Pancreas (tissue), 10 donors: Measurements from ENCODE around the gene PRR5. TPM values are rescaled to one million over a fixed set of nuclear protein-coding genes. Genes with fewer than 3 reads are reported as not detected.

Experiments used
- ATAC-seq, 4 donors: fragments of 200-7000 bp; cut with Tn5 transposase; one replicate each; pipeline versions ENCODE4 v1.8.0 to v1.9.1; 2020; ENCODE audit warnings: mild to moderate bottlenecking in 4 of 4, moderate library complexity in 4 of 4
- DNase-seq, 6 donors: peaks; one replicate each; pipeline ENCODE4 v3.0.0-alpha.2; 2020
- FAIRE-seq: peaks from 2 replicates; lab custom pipeline; 2012; peaks lifted over from hg19 to GRCh38; lab: Jason Lieb, UNC
- H3K27ac ChIP-seq, 4 donors: fragments of 200-600 bp; sonication (generic); 1 replicate in 3 of 4; 2 replicates in 1 of 4; pipeline versions ENCODE4 v1.5.0 to v1.8.0; 2020
- H3K27me3 ChIP-seq, 4 donors: fragments of 200-600 bp; one replicate each; pipeline ENCODE4 v1.8.0; 2021
- H3K36me3 ChIP-seq, 3 donors: fragments of 200-600 bp; sonication (generic) in 1 of 3; one replicate each; pipeline versions ENCODE4 v1.5.0 to v1.8.0; 2020 to 2021
- H3K4me1 ChIP-seq, 3 donors: fragments of 200-600 bp; one replicate each; pipeline ENCODE4 v1.8.0; 2021
- H3K4me3 ChIP-seq, 4 donors: fragments of 200-600 bp; sonication (generic) in 2 of 4; one replicate each; pipeline versions ENCODE4 v1.5.0 to v1.8.0; 2020 to 2021
- H3K9me3 ChIP-seq, 4 donors: fragments of 200-600 bp; one replicate each; pipeline ENCODE4 v1.8.0; 2021
- WGBS, 2 donors: extraction: QIAGEN DNeasy Blood & Tissue Kit; methylation state at CpG; one replicate each; pipeline ENCODE4 v1.1.7; 2013; 5-methylcytosine and 5-hydroxymethylcytosine counted together
- intact Hi-C, 3 donors: fragments of 100-400 bp; cut with DNase I; formaldehyde crosslinking; loops; one replicate each; pipeline versions ENCODE4 v1.11.1 to v1.14.2; 2022
- polyA plus RNA-seq, 2 donors: library from polyadenylated mRNA; stranded (reverse); fragments of 200-250 nt; gene quantifications; one replicate each; pipeline ENCODE4 v1.2.3, GENCODE V29; 2013
- total RNA-seq, 6 donors: library from RNA; stranded (reverse); fragmentation: NEBNext Ultra II Directional in 4 of 6; extraction: Animal tissue kit (Norgen Biotek cat#: 25700) in 4 of 6; gene quantifications; one replicate each; pipeline versions ENCODE4 v1.2.1 to v1.2.4, GENCODE V29; 2021 to 2023
- TF ChIP-seq, protein P1 (sequence below), 4 donors: fragments of 200-600 bp; sonication (generic) in 3 of 4; IDR thresholded peaks; one replicate each; pipeline versions ENCODE4 v1.5.0 to v1.8.0; 2021; ENCODE audit warnings: antibody characterized with exemption in 4 of 4
- donor health status: healthy with polysubstance abuse.
- donor health status: DM: no; HTN: no; CAD: no; lungs with moderate emphysema.
- donor health status: DM: no; HTN: no; CAD: no.
- donor health status: control.
- donor health status: control.
- donor health status: Bipolar disorder and iron deficiency.
- donor health status: DM: yes; HTN: yes; CAD: no.
- donor health status: DM: no; HTN: no; CAD: no.
- donor health status: DM: no; HTN: no; CAD: no.
- donor health status: DM: yes; HTN: yes; CAD: no.

Gene PRR5
- total and polyA plus RNA-seq, 8 donors: 7.0 to 23.0 (median 10.1) TPM

DNA sequence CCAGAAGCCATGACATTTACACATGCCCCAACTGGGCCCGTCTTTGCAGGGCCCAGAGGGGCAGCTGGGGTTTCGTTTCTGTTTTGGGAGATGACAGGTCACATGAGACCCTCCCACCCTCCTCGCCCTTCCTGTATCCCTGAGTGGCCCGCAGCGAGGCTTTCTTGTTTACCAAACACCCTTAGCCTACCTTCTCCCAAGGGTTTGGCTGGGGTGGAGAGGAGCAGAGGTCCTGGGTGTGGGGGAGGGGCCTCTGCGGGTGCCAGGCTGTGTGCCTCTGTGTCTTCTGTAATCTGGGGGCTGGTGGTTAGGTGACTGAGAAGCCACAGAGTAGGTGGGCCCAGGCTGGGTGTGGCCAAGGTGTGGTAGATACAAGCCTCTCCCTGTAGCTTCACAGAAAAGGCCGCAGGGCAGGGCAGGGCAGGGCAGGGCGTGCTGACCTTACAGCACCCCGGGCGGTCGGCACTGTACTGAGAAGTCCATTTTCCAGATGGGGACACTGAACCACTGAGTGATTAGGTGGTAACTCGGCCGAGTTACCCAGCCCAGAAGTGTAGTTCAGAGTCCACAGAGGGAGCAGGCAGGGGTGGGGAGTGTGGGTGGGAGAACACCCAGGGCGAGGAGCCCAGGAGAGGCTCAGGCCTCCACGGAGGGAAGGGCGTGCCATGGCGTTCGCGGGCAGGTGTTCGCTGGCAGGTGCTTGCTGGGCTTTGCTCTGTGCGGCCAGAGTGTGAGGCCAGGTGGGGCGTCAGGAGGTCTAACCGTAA lies 8.7 kb downstream of the PRR5 start:
- intact Hi-C loops: no loop called here
- no peak overlapping the region for H3K4me3 ChIP-seq
- H3K9me3 ChIP-seq: no peaks in the 10 kb centered on the region
- H3K4me1 ChIP-seq: no peaks in the 10 kb centered on the region
- 80 to 86% methylated on average over 23 of the region's 23 CpGs for WGBS, 2 donors
- H3K27me3 ChIP-seq: no peaks in the 10 kb centered on the region
- no peak overlapping the region for H3K27ac ChIP-seq
- no peak for FAIRE-seq
- TF ChIP-seq, protein P1, sequence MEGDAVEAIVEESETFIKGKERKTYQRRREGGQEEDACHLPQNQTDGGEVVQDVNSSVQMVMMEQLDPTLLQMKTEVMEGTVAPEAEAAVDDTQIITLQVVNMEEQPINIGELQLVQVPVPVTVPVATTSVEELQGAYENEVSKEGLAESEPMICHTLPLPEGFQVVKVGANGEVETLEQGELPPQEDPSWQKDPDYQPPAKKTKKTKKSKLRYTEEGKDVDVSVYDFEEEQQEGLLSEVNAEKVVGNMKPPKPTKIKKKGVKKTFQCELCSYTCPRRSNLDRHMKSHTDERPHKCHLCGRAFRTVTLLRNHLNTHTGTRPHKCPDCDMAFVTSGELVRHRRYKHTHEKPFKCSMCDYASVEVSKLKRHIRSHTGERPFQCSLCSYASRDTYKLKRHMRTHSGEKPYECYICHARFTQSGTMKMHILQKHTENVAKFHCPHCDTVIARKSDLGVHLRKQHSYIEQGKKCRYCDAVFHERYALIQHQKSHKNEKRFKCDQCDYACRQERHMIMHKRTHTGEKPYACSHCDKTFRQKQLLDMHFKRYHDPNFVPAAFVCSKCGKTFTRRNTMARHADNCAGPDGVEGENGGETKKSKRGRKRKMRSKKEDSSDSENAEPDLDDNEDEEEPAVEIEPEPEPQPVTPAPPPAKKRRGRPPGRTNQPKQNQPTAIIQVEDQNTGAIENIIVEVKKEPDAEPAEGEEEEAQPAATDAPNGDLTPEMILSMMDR (IDR thresholded peaks at IDR 0.05): no peak
- peak in 2 of 4 donors; percentile 24 to 29 for ATAC-seq
- H3K36me3 ChIP-seq: no peaks in the 10 kb centered on the region
- no peak for DNase-seq

DNA sequence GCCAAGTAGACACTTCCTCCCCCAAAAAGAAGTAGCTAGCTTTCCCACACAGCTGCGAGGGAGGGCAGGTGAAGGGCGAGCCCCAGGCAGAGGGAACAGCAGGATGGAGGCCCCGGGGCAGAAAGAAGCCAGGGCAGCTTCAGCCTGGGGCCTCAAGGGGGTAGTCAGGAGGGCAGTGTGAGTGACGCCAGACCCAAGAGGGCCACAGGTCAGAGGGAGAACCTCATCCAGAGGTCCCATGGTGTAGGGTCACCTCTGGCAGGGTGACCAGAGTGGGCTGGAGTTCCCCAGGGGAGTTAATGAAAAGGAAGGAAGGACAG lies 9.2 kb downstream of the PRR5 start:
- intact Hi-C loops: no loop called here
- DNase-seq (no peak), FAIRE-seq (no peak), ATAC-seq (no peak)
- no peak overlapping the region for H3K27ac ChIP-seq
- WGBS, 2 donors: 83 to 84% methylated on average over 4 of the region's 4 CpGs
- no peaks in the 10 kb centered on the region for H3K36me3 ChIP-seq
- no peaks in the 10 kb centered on the region for H3K27me3 ChIP-seq
- H3K4me1 ChIP-seq: no peaks in the 10 kb centered on the region
- no peak overlapping the region for H3K4me3 ChIP-seq
- TF ChIP-seq, protein P1 (IDR thresholded peaks at IDR 0.05): no peak
- no peaks in the 10 kb centered on the region for H3K9me3 ChIP-seq

DNA sequence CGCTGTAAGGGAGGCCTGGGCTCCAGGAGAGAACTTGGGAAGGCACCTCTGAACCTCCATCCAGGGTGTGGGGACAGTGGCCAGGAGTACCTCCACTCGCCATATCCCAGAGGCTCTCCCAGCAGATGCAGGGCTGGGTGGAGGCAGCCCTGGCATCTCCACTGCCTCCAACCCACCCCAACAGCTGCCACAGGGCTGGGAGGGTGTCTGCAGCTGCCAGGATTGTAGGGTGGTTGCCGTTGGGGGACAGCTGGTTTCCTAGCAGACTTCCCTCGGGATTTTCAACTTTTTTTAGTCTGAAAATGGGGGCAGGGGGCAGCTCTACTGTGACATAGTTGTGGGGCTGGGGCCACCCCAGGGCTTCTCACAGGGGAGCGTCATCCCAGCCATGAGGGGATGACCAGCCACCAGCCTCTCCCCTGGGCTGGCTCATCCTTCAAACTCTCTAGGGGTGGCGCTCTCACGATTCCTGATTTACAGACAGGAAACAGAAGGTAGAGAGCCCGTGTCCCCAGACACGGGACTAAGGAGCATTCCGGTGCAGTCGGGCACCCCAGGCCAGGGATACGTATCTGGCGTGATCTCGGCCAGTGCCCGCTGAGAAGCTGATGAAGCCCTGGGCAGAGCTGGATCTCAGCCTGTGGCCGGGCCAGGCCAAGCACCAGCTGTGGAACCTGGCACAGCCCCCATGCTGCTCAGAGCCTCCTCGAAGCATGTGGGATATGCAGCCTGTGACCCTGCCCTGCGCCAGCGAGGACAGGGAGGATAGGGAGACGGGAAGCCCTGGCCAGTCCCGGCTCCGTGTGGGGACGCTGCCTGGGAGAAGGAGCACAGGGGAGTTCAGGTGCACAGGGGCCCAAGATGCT lies 9.9 kb downstream of the PRR5 start:
- no peaks in the 10 kb centered on the region for H3K36me3 ChIP-seq
- no peaks in the 10 kb centered on the region for H3K4me1 ChIP-seq
- no peak overlapping the region for H3K27ac ChIP-seq
- H3K4me3 ChIP-seq: no peak overlapping the region
- TF ChIP-seq, protein P1 (IDR thresholded peaks at IDR 0.05): no peak
- FAIRE-seq (no peak), ATAC-seq (peak in 2 of 4 donors; percentile 21 to 24), DNase-seq (peak in 1 of 6 donors; percentile 67)
- intact Hi-C loops: no loop called here
- 89 to 93% methylated on average over 23 of the region's 23 CpGs for WGBS, 2 donors
- no peaks in the 10 kb centered on the region for H3K9me3 ChIP-seq
- H3K27me3 ChIP-seq: no peaks in the 10 kb centered on the region

DNA sequence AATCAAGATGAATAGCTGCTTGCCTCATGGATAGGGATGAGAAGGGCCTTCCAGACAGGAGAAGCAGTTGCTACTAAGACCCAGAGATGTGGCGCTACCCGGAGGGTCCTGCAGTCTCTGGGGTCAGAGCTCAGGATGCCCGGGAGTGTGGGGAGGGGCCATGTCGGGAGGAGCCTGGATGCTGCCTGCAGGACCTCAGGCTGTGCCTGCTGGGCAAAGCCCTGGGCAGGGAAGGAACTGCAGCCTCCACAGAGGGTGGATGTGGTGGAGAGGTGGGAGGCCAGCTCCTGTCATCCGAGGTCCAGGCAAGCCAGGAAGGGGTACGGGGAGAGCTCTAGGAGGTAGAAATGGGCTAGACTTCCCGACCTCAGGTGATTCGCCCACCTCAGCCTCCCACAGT lies 11.0 kb downstream of the PRR5 start:
- no peak overlapping the region for H3K27ac ChIP-seq
- intact Hi-C loops: no loop called here
- H3K27me3 ChIP-seq: no peaks in the 10 kb centered on the region
- FAIRE-seq: no peak
- WGBS, 2 donors: 94% methylated on average over 8 of the region's 8 CpGs
- H3K36me3 ChIP-seq: no peaks in the 10 kb centered on the region
- no peak overlapping the region for H3K4me3 ChIP-seq
- TF ChIP-seq, protein P1 (IDR thresholded peaks at IDR 0.05): no peak
- peak in 1 of 6 donors; percentile 55 for DNase-seq
- no peaks in the 10 kb centered on the region for H3K9me3 ChIP-seq
- no peak for ATAC-seq
- no peaks in the 10 kb centered on the region for H3K4me1 ChIP-seq
